Bronchial epithelial cell (primary cell): ENCODE data around the gene SCN2B. TPM values are rescaled to one million over a fixed set of nuclear protein-coding genes. Genes with fewer than 3 reads are reported as not detected.

Experiments
- DNase-seq: peaks from one replicate; pipeline ENCODE4 v3.0.0-alpha.2; 2010; ENCODE audit warnings: low read depth
- FAIRE-seq: peaks from 2 replicates; lab custom pipeline; 2011; peaks lifted over from hg19 to GRCh38; lab: Jason Lieb, UNC
- H3K27me3 ChIP-seq: 2 replicates; pipeline ENCODE4 v1.5.1; 2011; ENCODE audit warnings: low read length; ENCODE audit not compliant: control insufficient read depth, insufficient read depth
- H3K36me3 ChIP-seq: 2 replicates; pipeline ENCODE4 v1.5.1; 2011; ENCODE audit warnings: low read length; ENCODE audit not compliant: control insufficient read depth, insufficient read depth
- H3K4me3 ChIP-seq: 2 replicates; pipeline ENCODE4 v1.5.1; 2011; ENCODE audit warnings: mild to moderate bottlenecking, low read depth, low read length, control low read depth
- CTCF ChIP-seq: IDR thresholded peaks from 2 replicates; pipeline ENCODE4 v1.5.1; 2011; ENCODE audit warnings: mild to moderate bottlenecking, moderate library complexity, low read length, control low read depth, inconsistent platforms; ENCODE audit not compliant: insufficient read depth, severe bottlenecking
- total RNA-seq: library from RNA; depleted of rRNA; stranded (reverse); fragments of >200 nt; gene quantifications from 2 replicates; pipeline ENCODE4 v1.2.1, GENCODE V29; 2014

The SCN2B gene
- total RNA-seq, 1 donor from 2014 or later: under 0.01 TPM

- TF ChIP-seq CTCF: no peak
Measured at GRCh38 chr11:118114266-118114665, 62.2 kb downstream of the SCN2B start.

GRCh38 chr11:118112711-118113430 lies 63.6 kb downstream of the SCN2B start:
- peaks cover 6% of the 10 kb centered on the region for H3K36me3 ChIP-seq
- FAIRE-seq (no peak), DNase-seq (no peak)
- no peak overlapping the region for H3K4me3 ChIP-seq
- TF ChIP-seq CTCF: no peak
- no peaks in the 10 kb centered on the region for H3K27me3 ChIP-seq

More at GRCh38 chr11:118114266-118114665, 62.2 kb downstream of the SCN2B start:
- Histone ChIP-seq H3K27me3 (no peaks in the 10 kb centered on the region), H3K36me3 (peaks cover 6% of the 10 kb centered on the region), H3K4me3 (no peak overlapping the region)
- FAIRE-seq (no peak), DNase-seq (peak; percentile 58)

Other genes starting within 250 kb of the SCN2B start
- gene TMPRSS13, start 247.2 kb downstream of the SCN2B start, total RNA-seq: 0.53 and 11.5 TPM in 2 replicates
- 0.13 TPM in 1 of 2 replicates, not detected in the other for gene IL10RA, start 190.2 kb downstream of the SCN2B start, total RNA-seq
- gene TMPRSS4, start 99.6 kb downstream of the SCN2B start, total RNA-seq: 42.4 and 202 TPM in 2 replicates
- gene SMIM35, start 89.7 kb downstream of the SCN2B start, total RNA-seq: not detected in 2 replicates
- 0.53 and 1.2 TPM in 2 replicates for gene SCN4B, start 23.8 kb downstream of the SCN2B start, total RNA-seq
- gene JAML, start 48.4 kb upstream of the SCN2B start, total RNA-seq: 0.13 TPM in 1 of 2 replicates, not detected in the other
- 34.8 and 81.4 TPM in 2 replicates for gene MPZL3, start 75.7 kb upstream of the SCN2B start, total RNA-seq
- 38.7 and 79.2 TPM in 2 replicates for gene MPZL2, start 87.7 kb upstream of the SCN2B start, total RNA-seq
- not detected in 2 replicates for gene CD3E, start 128.1 kb upstream of the SCN2B start, total RNA-seq
- not detected in 2 replicates for gene CD3D, start 166.1 kb upstream of the SCN2B start, total RNA-seq
- not detected in 2 replicates for gene CD3G, start 167.7 kb upstream of the SCN2B start, total RNA-seq
- 16.1 and 21.9 TPM in 2 replicates for gene UBE4A, start 183.0 kb upstream of the SCN2B start, total RNA-seq
- gene ATP5MG, start 225.0 kb upstream of the SCN2B start, total RNA-seq: 61.1 and 113 TPM in 2 replicates